Measurements from ENCODE around the gene SLC6A8.

Gene SLC6A8

GRCh38 chrX:153657161-153657560, 30.6 kb upstream of the SLC6A8 start:
- no peak for DNase-seq (ENCODE audit: low read depth)
- no peak overlapping the region for H3K4me3 ChIP-seq (ENCODE audit: control insufficient read depth, low read depth, low read length)
- no peak for TF ChIP-seq CTCF (IDR thresholded peaks at IDR 0.05; ENCODE audit: control insufficient read depth, insufficient read depth, low read depth, low read length, missing control alignments)

- DNase-seq (ENCODE audit: low read depth), result no peak
- TF ChIP-seq CTCF (IDR thresholded peaks at IDR 0.05; ENCODE audit: control insufficient read depth, insufficient read depth, low read depth, low read length, missing control alignments), result no peak
- H3K4me3 ChIP-seq (ENCODE audit: control insufficient read depth, low read depth, low read length), result no peak overlapping the region
Measured at GRCh38 chrX:153659268-153659667, 28.5 kb upstream of the SLC6A8 start.

- no peak overlapping the region for H3K4me3 ChIP-seq (ENCODE audit: control insufficient read depth, low read depth, low read length)
- no peak for DNase-seq (ENCODE audit: low read depth)
- peak; percentile 29 for TF ChIP-seq CTCF (IDR thresholded peaks at IDR 0.05; ENCODE audit: control insufficient read depth, insufficient read depth, low read depth, low read length, missing control alignments)
Measured at GRCh38 chrX:153662266-153662665, 25.5 kb upstream of the SLC6A8 start.

DNA sequence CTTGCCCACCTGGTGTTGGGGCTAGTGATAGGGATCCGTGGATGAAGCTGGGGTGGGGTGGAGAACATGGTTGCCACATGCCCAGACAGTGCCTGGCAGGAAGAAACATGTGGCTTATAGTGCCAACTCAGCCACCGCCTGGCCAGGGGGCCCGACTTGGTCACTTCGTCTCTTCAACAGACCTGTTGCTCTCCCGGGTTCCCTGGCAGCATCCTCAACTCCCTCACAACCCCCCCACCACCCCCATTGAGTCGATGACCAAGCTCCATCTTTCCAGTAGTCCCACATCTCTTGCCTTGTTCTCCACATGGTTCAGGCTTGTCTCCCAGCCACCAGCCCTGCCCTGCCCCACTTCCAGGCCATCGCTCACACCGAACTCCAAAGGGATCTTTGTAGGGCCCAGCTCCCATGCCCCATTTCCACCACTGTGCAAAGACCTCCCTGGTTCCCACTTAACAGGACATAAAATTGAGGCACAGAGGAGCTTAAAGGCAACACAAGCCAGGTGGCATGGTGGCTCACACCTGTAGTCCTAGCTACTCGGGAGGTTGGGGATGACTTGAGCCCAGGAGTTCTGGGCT, 21.9 kb upstream of the SLC6A8 start:
- no peak for TF ChIP-seq CTCF (IDR thresholded peaks at IDR 0.05; ENCODE audit: control insufficient read depth, insufficient read depth, low read depth, low read length, missing control alignments)
- H3K4me3 ChIP-seq (ENCODE audit: control insufficient read depth, low read depth, low read length), result no peak overlapping the region
- DNase-seq (ENCODE audit: low read depth), result no peak

GRCh38 chrX:153667281-153667955, 20.3 kb upstream of the SLC6A8 start:
- DNase-seq (ENCODE audit: low read depth), result no peak
- no peak for TF ChIP-seq CTCF (IDR thresholded peaks at IDR 0.05; ENCODE audit: control insufficient read depth, insufficient read depth, low read depth, low read length, missing control alignments)
- peak overlapping the region; percentile 31 for H3K4me3 ChIP-seq (ENCODE audit: control insufficient read depth, low read depth, low read length)

DNA sequence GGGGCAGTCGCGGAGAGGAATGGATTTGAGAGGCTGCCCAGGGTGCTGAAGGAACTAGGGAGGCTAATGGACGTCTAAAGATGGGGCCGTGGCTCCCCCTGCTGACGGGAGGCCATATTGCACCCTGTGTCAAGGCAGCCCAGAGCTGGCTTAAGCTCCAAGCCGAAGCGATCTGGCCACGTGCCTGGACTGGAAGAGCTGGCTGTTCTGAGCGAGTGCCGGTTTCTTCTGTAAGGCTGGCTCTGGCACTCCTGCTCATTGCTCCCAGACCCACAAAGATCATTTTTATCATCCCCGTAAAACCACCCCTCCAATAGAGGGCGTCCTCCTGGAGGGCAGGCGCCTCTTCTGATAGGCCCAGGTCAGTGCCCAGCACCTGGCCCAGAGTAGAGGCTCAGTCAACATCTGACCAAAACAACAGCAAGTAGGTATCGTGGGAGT, 19.8 kb upstream of the SLC6A8 start:
- peak overlapping the region; percentile 31 for H3K4me3 ChIP-seq (ENCODE audit: control insufficient read depth, low read depth, low read length)
- DNase-seq (ENCODE audit: low read depth), result peak; percentile 27
- TF ChIP-seq CTCF (IDR thresholded peaks at IDR 0.05; ENCODE audit: control insufficient read depth, insufficient read depth, low read depth, low read length, missing control alignments), result peak; percentile 75

All from AG09309 (cell line).